Retinal pigment epithelial cell (primary cell): ENCODE data around the gene FXYD3.

Experiments used
- DNase-seq: peaks from one replicate; pipeline ENCODE4 v3.0.0-alpha.2; 2010; ENCODE audit warnings: low read depth
- H3K4me3 ChIP-seq: 2 replicates; pipeline ENCODE4 v1.5.1; 2011; ENCODE audit warnings: mild to moderate bottlenecking, low read length, control low read depth, moderate library complexity
- CTCF ChIP-seq: conservative IDR thresholded peaks from 2 replicates; pipeline ENCODE4 v1.5.1; 2011; ENCODE audit warnings: low read depth, low read length, control low read depth, inconsistent platforms

Gene FXYD3

GRCh38 chr19:35106898-35107541 lies 8.6 kb upstream of the FXYD3 start:
- no peak overlapping the region for H3K4me3 ChIP-seq
- DNase-seq: no peak
- no peak for TF ChIP-seq CTCF

- H3K4me3 ChIP-seq: no peak overlapping the region
- TF ChIP-seq CTCF: no peak
- no peak for DNase-seq
These were observed 8.1 kb upstream of the FXYD3 start for GRCh38 chr19:35107545-35107944.

- no peak for DNase-seq
- TF ChIP-seq CTCF: no peak
- no peak overlapping the region for H3K4me3 ChIP-seq
These were observed 6.9 kb upstream of the FXYD3 start for GRCh38 chr19:35108730-35109129.

GRCh38 chr19:35109395-35110112 lies 6.1 kb upstream of the FXYD3 start:
- DNase-seq: no peak
- TF ChIP-seq CTCF: no peak
- no peak overlapping the region for H3K4me3 ChIP-seq

GRCh38 chr19:35110974-35111373 lies 4.6 kb upstream of the FXYD3 start:
- TF ChIP-seq CTCF: no peak
- no peak overlapping the region for H3K4me3 ChIP-seq
- DNase-seq: no peak

- H3K4me3 ChIP-seq: no peak overlapping the region
- DNase-seq: no peak
- TF ChIP-seq CTCF: no peak
These were observed 2.5 kb upstream of the FXYD3 start for GRCh38 chr19:35112995-35113688.
